HEK293 (cell line): Measurements from ENCODE around the gene RBMXL3.
A peak's percentile ranks its signal among the peaks of the same experiment; 100 is the strongest.
"Not testable (repeated sequence)": the region's sequence is repeated elsewhere in the genome, so short reads cannot be mapped to it uniquely, and the experiment has no call there.

Experiments
- CTCF ChIA-PET: fragments of 350-600 bp; formaldehyde crosslinking; extraction: SDS; loops from one replicate; lab custom pipeline; 2021; ENCODE audit warnings: antibody characterized with exemption; lab: Yijun Ruan, JAX
- POLR2A ChIA-PET: fragments of 300-600 bp; formaldehyde crosslinking; extraction: SDS; loops from one replicate; lab custom pipeline; 2020; ENCODE audit warnings: antibody characterized with exemption, inconsistent platforms; lab: Yijun Ruan, JAX
- H3K27ac ChIP-seq: fragments of 200-500 bp; sonication (Bioruptor generic); 2 replicates; pipeline ENCODE4 v1.5.1; 2014; ENCODE audit warnings: low read depth, low read length, control low read depth, inconsistent platforms; ENCODE audit errors: extremely low read depth
- H3K36me3 ChIP-seq, 2 experiments: fragments of 200-500 bp in 1 of 2; sonication (Bioruptor generic) in 1 of 2; 1 replicate in 1 of 2; 2 replicates in 1 of 2; pipeline ENCODE4 v1.5.1; 2014 to 2017; ENCODE audit warnings: inconsistent platforms in 2 of 2, low read length in 2 of 2; ENCODE audit not compliant: control insufficient read depth in 2 of 2, insufficient read depth in 1 of 2
- H3K4me1 ChIP-seq: fragments of 200-500 bp; sonication (Bioruptor generic); 2 replicates; pipeline ENCODE4 v1.5.1; 2014; ENCODE audit warnings: mild to moderate bottlenecking, low read length, inconsistent platforms; ENCODE audit not compliant: control insufficient read depth, insufficient read depth
- H3K4me3 ChIP-seq: 2 replicates; pipeline ENCODE4 v1.5.1; 2011; ENCODE audit warnings: low read depth, mild to moderate bottlenecking, control low read depth, low read length, moderate library complexity
- H3K9me3 ChIP-seq: fragments of 200-500 bp; sonication (Bioruptor generic); 2 replicates; pipeline ENCODE4 v1.5.1; 2014; ENCODE audit warnings: low read depth, low read length, inconsistent platforms; ENCODE audit not compliant: control insufficient read depth, insufficient read depth
- BCL11B ChIP-seq: fragments of 450-650 bp; formaldehyde crosslinking; IDR thresholded peaks from 2 replicates; pipeline ENCODE4 v1.5.1; 2016; ENCODE audit warnings: low read depth, missing biosample characterization, missing genetic modification characterization
- PRDM10 ChIP-seq: fragments of 450-650 bp; formaldehyde crosslinking; IDR thresholded peaks from 2 replicates; pipeline ENCODE4 v1.5.1; 2016; ENCODE audit warnings: missing biosample characterization, missing genetic modification characterization
- SCRT1 ChIP-seq: fragments of 450-650 bp; formaldehyde crosslinking; IDR thresholded peaks from 2 replicates; pipeline ENCODE4 v1.5.1; 2016; ENCODE audit warnings: missing biosample characterization, missing genetic modification characterization, borderline replicate concordance
- SCRT2 ChIP-seq: fragments of 450-650 bp; formaldehyde crosslinking; IDR thresholded peaks from 2 replicates; pipeline ENCODE4 v1.5.1; 2016; ENCODE audit warnings: missing biosample characterization, missing genetic modification characterization
- SP7 ChIP-seq: fragments of 450-650 bp; formaldehyde crosslinking; IDR thresholded peaks from 2 replicates; pipeline ENCODE4 v1.5.1; 2016; ENCODE audit warnings: missing biosample characterization, missing genetic modification characterization
- ZFP3 ChIP-seq: fragments of 450-650 bp; formaldehyde crosslinking; IDR thresholded peaks from 2 replicates; pipeline ENCODE4 v1.5.1; 2016; ENCODE audit warnings: low read depth, missing biosample characterization, missing genetic modification characterization
- ZFP37 ChIP-seq: fragments of 450-650 bp; formaldehyde crosslinking; IDR thresholded peaks from 2 replicates; pipeline ENCODE4 v1.5.1; 2016; ENCODE audit warnings: missing biosample characterization, missing genetic modification characterization
- ZNF146 ChIP-seq: fragments of 450-650 bp; formaldehyde crosslinking; IDR thresholded peaks from 2 replicates; pipeline ENCODE4 v1.5.1; 2016; ENCODE audit warnings: missing biosample characterization, missing genetic modification characterization
- ZNF155 ChIP-seq: fragments of 450-650 bp; formaldehyde crosslinking; IDR thresholded peaks from 2 replicates; pipeline ENCODE4 v1.5.1; 2016; ENCODE audit warnings: missing biosample characterization, missing genetic modification characterization
- ZNF18 ChIP-seq: fragments of 450-650 bp; formaldehyde crosslinking; IDR thresholded peaks from 2 replicates; pipeline ENCODE4 v1.5.1; 2016; ENCODE audit warnings: missing biosample characterization, missing genetic modification characterization
- ZNF280D ChIP-seq: fragments of 450-650 bp; formaldehyde crosslinking; IDR thresholded peaks from 2 replicates; pipeline ENCODE4 v1.5.1; 2016; ENCODE audit warnings: missing biosample characterization, missing genetic modification characterization
- ZNF350 ChIP-seq: fragments of 450-650 bp; formaldehyde crosslinking; IDR thresholded peaks from 2 replicates; pipeline ENCODE4 v1.5.0; 2017; ENCODE audit warnings: missing biosample characterization, mild to moderate bottlenecking, missing genetic modification characterization
- ZNF433 ChIP-seq: fragments of 450-650 bp; formaldehyde crosslinking; IDR thresholded peaks from 2 replicates; pipeline ENCODE4 v1.5.1; 2016; ENCODE audit warnings: missing biosample characterization, missing genetic modification characterization, low read depth
- ZNF561 ChIP-seq: fragments of 450-650 bp; IDR thresholded peaks from 2 replicates; pipeline ENCODE4 v1.5.1; 2018; ENCODE audit warnings: missing biosample characterization, missing genetic modification characterization, borderline replicate concordance
- ZNF600 ChIP-seq: fragments of 450-650 bp; formaldehyde crosslinking; IDR thresholded peaks from 2 replicates; pipeline ENCODE4 v1.5.1; 2016; ENCODE audit warnings: missing biosample characterization, missing genetic modification characterization
- ZNF747 ChIP-seq: fragments of 450-650 bp; formaldehyde crosslinking; IDR thresholded peaks from 2 replicates; pipeline ENCODE4 v1.5.1; 2016; ENCODE audit warnings: missing biosample characterization, missing genetic modification characterization
- ZNF777 ChIP-seq: fragments of 450-650 bp; formaldehyde crosslinking; IDR thresholded peaks from 2 replicates; pipeline ENCODE4 v1.5.1; 2017; ENCODE audit warnings: missing biosample characterization, missing genetic modification characterization, borderline replicate concordance

The RBMXL3 gene

GRCh38 chrX:115209547-115209946 is 20.3 kb downstream of the RBMXL3 start:
- CTCF ChIA-PET, H3K9me3 ChIP-seq, H3K27ac ChIP-seq, H3K36me3 ChIP-seq, POLR2A ChIA-PET, H3K4me3 ChIP-seq, H3K4me1 ChIP-seq: not testable (repeated sequence)
- TF ChIP-seq SCRT1 (tag by site-specific recombination) (peak; percentile 64; the same call in 1 of the 2 replicates), SCRT2 (tag by site-specific recombination) (peak; percentile 55), PRDM10 (tag by site-specific recombination) (peak; percentile 33; the same call in 1 of the 2 replicates)

GRCh38 chrX:115214151-115214550 is 24.9 kb downstream of the RBMXL3 start:
- no peak overlapping the region for H3K4me3 ChIP-seq
- H3K9me3 ChIP-seq = no peaks in the 10 kb centered on the region; the same call in none of the 2 replicates
- H3K27ac ChIP-seq = no peak overlapping the region
- no peaks in the 10 kb centered on the region for H3K4me1 ChIP-seq
- TF ChIP-seq ZNF146 (tag by site-specific recombination) (no peak), ZNF350 (tag by site-specific recombination) (no peak), ZNF433 (tag by site-specific recombination) (no peak), SP7 (tag by site-specific recombination) (no peak), ZFP37 (tag by site-specific recombination) (no peak), ZNF280D (tag by site-specific recombination) (no peak), ZFP3 (tag by site-specific recombination) (no peak), ZNF747 (tag by site-specific recombination) (no peak), ZNF777 (tag by site-specific recombination) (no peak), BCL11B (tag by site-specific recombination) (no peak), ZNF155 (tag by site-specific recombination) (no peak), ZNF561 (tag by site-specific recombination) (no peak), ZNF18 (tag by site-specific recombination) (no peak), ZNF600 (tag by site-specific recombination) (no peak)
- H3K36me3 ChIP-seq = no peaks in the 10 kb centered on the region; a peak in 1 of 3 replicates
- POLR2A ChIA-PET = no interaction called here
- CTCF ChIA-PET = no interaction called here
